IMR-90 (cell line): ENCODE measurements around the gene RPS6KB1. TPM values are rescaled to one million over a fixed set of nuclear protein-coding genes. Genes with fewer than 3 reads are reported as not detected.

ENCODE experiments used
- ATAC-seq: fragments of 200-7000 bp; cut with Tn5 transposase; 2 replicates; pipeline ENCODE4 v1.9.1; 2020; ENCODE audit warnings: low read depth, mild to moderate bottlenecking, moderate library complexity
- BruUV-seq: library from RNA; stranded (reverse); fragments of 400-500 nt; replicated peaks from 2 replicates; lab custom pipeline; 2021; lab: Mats Ljungman, UMichigan
- CTCF ChIA-PET: fragments of 300-600 bp; formaldehyde crosslinking; extraction: SDS; loops from one replicate; lab custom pipeline; 2021; ENCODE audit warnings: antibody characterized with exemption; lab: Yijun Ruan, JAX
- POLR2A ChIA-PET: fragments of 300-600 bp; sonication (Branson Sonifier 250); formaldehyde crosslinking; loops from one replicate; lab custom pipeline; 2022; ENCODE audit warnings: antibody characterized with exemption; ENCODE audit not compliant: unreplicated experiment; lab: Charles Lee
- DNase-seq: peaks from one replicate; pipeline ENCODE4 v3.0.0; 2013
- H2AFZ ChIP-seq: replicated peaks from 2 replicates; pipeline ENCODE3; 2013; ENCODE audit warnings: low read length, mild to moderate bottlenecking; ENCODE audit not compliant: poor library complexity
- H2AK5ac ChIP-seq: 2 replicates; pipeline ENCODE4 v1.6.1; 2013; ENCODE audit warnings: low read depth, low read length, inconsistent platforms
- H2AK9ac ChIP-seq: replicated peaks from 2 replicates; pipeline ENCODE3; 2013; ENCODE audit warnings: mild to moderate bottlenecking, low read depth, low read length, moderate library complexity; ENCODE audit not compliant: poor library complexity
- H2BK120ac ChIP-seq: 2 replicates; pipeline ENCODE4 v1.6.1; 2013; ENCODE audit warnings: low read depth, low read length, inconsistent platforms
- H2BK15ac ChIP-seq: 3 replicates; pipeline ENCODE4 v1.6.1; 2013; ENCODE audit warnings: low read depth, low read length, inconsistent platforms
- H2BK20ac ChIP-seq: 2 replicates; pipeline ENCODE4 v1.6.1; 2013; ENCODE audit warnings: low read depth, mild to moderate bottlenecking, inconsistent platforms, low read length, moderate library complexity
- H2BK5ac ChIP-seq: 2 replicates; pipeline ENCODE4 v1.6.1; 2013; ENCODE audit warnings: mild to moderate bottlenecking, low read depth, low read length, inconsistent platforms; ENCODE audit not compliant: poor library complexity, severe bottlenecking
- H3K14ac ChIP-seq: replicated peaks from 2 replicates; pipeline ENCODE4 v1.6.1; 2013; ENCODE audit warnings: low read depth, low read length, inconsistent platforms
- H3K18ac ChIP-seq: 2 replicates; pipeline ENCODE4 v1.6.1; 2013; ENCODE audit warnings: low read depth, low read length, control low read depth
- H3K23ac ChIP-seq: 2 replicates; pipeline ENCODE4 v1.6.1; 2013; ENCODE audit warnings: low read depth, low read length, inconsistent platforms
- H3K27ac ChIP-seq: 2 replicates; pipeline ENCODE4 v1.5.1; 2013; ENCODE audit warnings: mild to moderate bottlenecking, control low read depth, low read length; ENCODE audit not compliant: insufficient read depth
- H3K27me3 ChIP-seq: 2 replicates; pipeline ENCODE4 v1.6.1; 2013; ENCODE audit warnings: low read length; ENCODE audit not compliant: control insufficient read depth, insufficient read depth
- H3K36me3 ChIP-seq: 2 replicates; pipeline ENCODE4 v1.6.1; 2013; ENCODE audit warnings: low read length, mixed read lengths; ENCODE audit not compliant: control insufficient read depth, insufficient read depth
- H3K4ac ChIP-seq: 2 replicates; pipeline ENCODE4 v1.6.1; 2013; ENCODE audit warnings: low read depth, low read length, inconsistent platforms
- H3K4me1 ChIP-seq: 2 replicates; pipeline ENCODE4 v1.6.1; 2013; ENCODE audit warnings: low read length, mixed read lengths; ENCODE audit not compliant: control insufficient read depth, insufficient read depth
- H3K4me2 ChIP-seq: 2 replicates; pipeline ENCODE4 v1.6.1; 2013; ENCODE audit warnings: low read depth, mild to moderate bottlenecking, control low read depth, low read length, moderate library complexity
- H3K4me3 ChIP-seq: 2 replicates; pipeline ENCODE4 v1.5.1; 2013; ENCODE audit warnings: low read depth, mild to moderate bottlenecking, control low read depth, low read length, moderate library complexity; ENCODE audit not compliant: insufficient read depth
- H3K56ac ChIP-seq: 2 replicates; pipeline ENCODE4 v1.6.1; 2013; ENCODE audit warnings: low read length, inconsistent platforms; ENCODE audit not compliant: insufficient read depth; ENCODE audit errors: extremely low read depth
- H3K79me1 ChIP-seq, 2 experiments: 2 replicates each; pipeline ENCODE4 v1.6.1; 2013; ENCODE audit warnings: low read length in 2 of 2, inconsistent platforms in 1 of 2, low read depth in 1 of 2
- H3K9ac ChIP-seq: 2 replicates; pipeline ENCODE4 v1.6.1; 2013; ENCODE audit warnings: low read depth, low read length, control low read depth
- H3K9me1 ChIP-seq: 2 replicates; pipeline ENCODE4 v1.6.1; 2013; ENCODE audit warnings: low read length, inconsistent platforms; ENCODE audit not compliant: insufficient read depth
- H3K9me3 ChIP-seq: 2 replicates; pipeline ENCODE4 v1.6.1; 2013; ENCODE audit warnings: low read length; ENCODE audit not compliant: control insufficient read depth, insufficient read depth
- H4K20me1 ChIP-seq: 2 replicates; pipeline ENCODE4 v1.6.1; 2013; ENCODE audit warnings: low read length, inconsistent platforms; ENCODE audit not compliant: insufficient read depth
- H4K5ac ChIP-seq: 2 replicates; pipeline ENCODE4 v1.6.1; 2013; ENCODE audit warnings: mild to moderate bottlenecking, low read depth, low read length, control low read depth
- H4K8ac ChIP-seq, 2 experiments: 2 replicates each; pipeline ENCODE4 v1.6.1; 2013; ENCODE audit warnings: low read depth in 2 of 2, low read length in 2 of 2, control low read depth in 1 of 2, inconsistent platforms in 1 of 2
- H4K91ac ChIP-seq: 2 replicates; pipeline ENCODE4 v1.6.1; 2013; ENCODE audit warnings: low read depth, low read length, inconsistent platforms; ENCODE audit not compliant: insufficient read depth
- CTCF ChIP-seq: conservative IDR thresholded peaks from 2 replicates; pipeline ENCODE4 v1.5.1; 2012; ENCODE audit warnings: mild to moderate bottlenecking, low read depth, low read length, improper control_type of control experiment
- RCOR1 ChIP-seq: IDR thresholded peaks from 2 replicates; pipeline ENCODE4 v1.6.1; 2012; ENCODE audit warnings: mild to moderate bottlenecking, low read length, improper control_type of control experiment; ENCODE audit not compliant: insufficient replicate concordance
- WGBS, 2 experiments: methylation state at CpG; one replicate each; pipeline versions ENCODE4 v1.1.5 to v1.1.7; 2013; ENCODE audit warnings: missing lambda C conversion rate in 2 of 2; ENCODE audit not compliant: insufficient read length in 1 of 2; ENCODE audit errors: extremely low coverage in 2 of 2; 5-methylcytosine and 5-hydroxymethylcytosine counted together
- dilution Hi-C: fragments of 300-500 bp; cut with HindIII; formaldehyde crosslinking; loops from one replicate; pipeline ENCODE4 v1.14.3; 2018; ENCODE audit warnings: low sequenced_read_pairs; ENCODE audit not compliant: unreplicated experiment
- in situ Hi-C: fragments of 300-500 bp; cut with MboI; formaldehyde crosslinking; loops from 3 replicates; pipeline ENCODE4 v1.14.3; 2019; ENCODE audit warnings: low sequenced_read_pairs, inconsistent platforms, mixed read lengths
- intact Hi-C: fragments of 100-400 bp; cut with micrococcal nuclease; formaldehyde crosslinking; loops from 2 replicates; pipeline ENCODE4 v1.10.0; 2022
- polyA plus RNA-seq, 3 experiments: library from polyadenylated mRNA; depleted of rRNA; stranded (reverse); fragments of >200 nt; gene quantifications; 2 replicates each; pipeline ENCODE4 v1.2.3, GENCODE V29; 2012; ENCODE audit warnings: low replicate concordance in 1 of 3
- total RNA-seq: library from RNA; depleted of rRNA; stranded (reverse); fragments of >200 nt; gene quantifications from 2 replicates; pipeline ENCODE4 v1.2.3, GENCODE V29; 2012

The RPS6KB1 gene
- total and polyA plus RNA-seq, 2 of the 4 experiments (the other 2 are of a cell fraction): 11.7 to 20.3 TPM

GRCh38 chr17:59859444-59860025, 33.4 kb upstream of the RPS6KB1 start (continued):
- TF ChIP-seq CTCF: peak; percentile 83

GRCh38 chr17:59863616-59864015, 29.3 kb upstream of the RPS6KB1 start:
- Histone ChIP-seq H4K91ac (no peak overlapping the region), H3K27ac (no peak overlapping the region), H3K14ac (no peak overlapping the region), H2BK120ac (no peak overlapping the region), H2AFZ (no peak overlapping the region), H3K27me3 (no peaks in the 10 kb centered on the region), H3K4me2 (no peak overlapping the region), H4K20me1 (no peaks in the 10 kb centered on the region), H2BK15ac (no peak overlapping the region), H4K5ac (no peak overlapping the region), H2BK5ac (no peak overlapping the region), H3K9me3 (no peaks in the 10 kb centered on the region), H2BK20ac (no peak overlapping the region), H3K79me1 (peaks cover 0 to 4% of the 10 kb centered on the region in 2 experiments; a peak in 1 of 4 replicates), H2AK5ac (no peak overlapping the region), H3K4me3 (no peak overlapping the region), H3K9me1 (no peaks in the 10 kb centered on the region; the same call in 1 of the 2 replicates), H2AK9ac (no peak overlapping the region), H4K8ac (no peak overlapping the region), H3K36me3 (peaks cover 3% of the 10 kb centered on the region), H3K4ac (no peak overlapping the region), H3K4me1 (peaks cover 2% of the 10 kb centered on the region; the same call in 1 of the 2 replicates), H3K56ac (no peak overlapping the region), H3K18ac (no peak overlapping the region), H3K23ac (no peak overlapping the region), H3K9ac (no peak overlapping the region)
- ChIA-PET POLR2A (no interaction called here), CTCF (interaction anchor here (0.7 kb wide), 1 partner anchor 64 kb away, joined by 3 read pairs; no protein-coding TSS in a partner anchor)
- dilution Hi-C loops (no loop called here), in situ Hi-C loops (no loop called here), intact Hi-C loops (no loop called here)
- ATAC-seq: no peak
- no peak for TF ChIP-seq RCOR1
- no CpG with 5 or more reads among the region's 3 CpGs for WGBS, 2 experiments
- no peak for DNase-seq
- BruUV-seq: no TSS peak
